ENCODE results near the gene MRPL32.
"Not testable (repeated sequence)": the region's sequence is repeated elsewhere in the genome, so short reads cannot be mapped to it uniquely, and the experiment has no call there.

MRPL32 gene
- total RNA-seq = 55.0 to 58.4 reads per million in 2 donors

DNA sequence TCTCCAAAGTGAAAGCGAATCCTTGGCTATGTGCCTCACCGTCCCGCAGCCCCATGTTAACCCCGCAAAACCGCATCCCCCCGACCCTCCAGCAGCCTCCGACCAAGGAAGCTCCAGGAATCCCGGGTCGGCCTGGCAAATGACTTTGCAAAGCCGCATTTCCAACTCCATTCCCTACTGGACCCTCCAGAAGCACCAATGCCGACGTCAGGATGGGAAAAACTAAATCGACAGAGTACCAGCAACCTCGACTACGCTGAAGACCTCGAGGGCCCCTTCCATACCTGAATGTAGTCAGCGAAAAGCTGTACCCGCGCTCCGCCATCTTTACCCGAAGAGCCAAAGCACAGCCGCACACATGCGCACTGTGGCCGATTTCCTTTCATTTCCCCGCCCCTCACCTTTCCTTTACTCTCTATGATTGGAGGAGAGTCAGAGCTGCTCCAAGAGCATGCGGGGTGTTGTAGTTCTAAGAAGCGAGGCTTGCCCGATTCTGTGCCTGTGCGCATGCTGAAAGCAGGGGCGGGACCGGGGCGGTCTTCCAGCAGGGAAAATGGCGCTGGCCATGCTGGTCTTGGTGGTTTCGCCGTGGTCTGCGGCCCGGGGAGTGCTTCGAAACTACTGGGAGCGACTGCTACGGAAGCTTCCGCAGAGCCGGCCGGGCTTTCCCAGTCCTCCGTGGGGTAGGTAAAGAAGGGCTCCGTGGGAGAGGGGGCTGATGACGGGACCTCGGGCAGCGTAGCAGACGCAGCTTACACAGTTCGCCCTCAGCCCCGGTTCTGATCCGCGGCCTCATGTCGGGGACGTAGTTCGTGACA lies at the start of gene MRPL32, which contains the start of gene PSMA2:
MRPL32 (plus strand) TSS at position 543 of the 818 bp plus-strand sequence; CDS start at position 554, 11 bp downstream.
PSMA2 (minus strand) TSS at position 341 of the 818 bp plus-strand sequence; CDS start at position 325, 16 bp downstream.
- peak; percentile 88 for DNase-seq

DNA sequence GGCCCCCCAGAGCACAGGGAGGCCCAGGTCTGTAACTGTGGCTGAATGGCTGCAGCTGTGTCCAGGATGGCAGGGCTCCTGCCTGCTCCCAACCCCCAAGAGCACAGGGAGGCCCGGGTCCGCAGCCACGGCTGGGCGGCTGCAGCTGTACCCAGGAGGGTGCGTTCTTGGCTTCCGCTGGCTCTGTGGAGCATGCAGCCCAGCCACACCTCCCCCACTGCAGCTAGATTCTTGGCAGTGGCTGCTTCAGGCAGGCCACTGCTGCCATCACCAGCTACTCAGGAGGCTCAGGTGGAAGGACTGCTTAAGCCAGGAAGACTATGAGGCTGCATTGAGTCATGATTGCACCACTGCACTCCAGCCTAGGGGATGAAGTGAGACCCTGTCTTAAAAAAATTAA lies 48.2 kb upstream of the MRPL32 start:
- DNase-seq = no peak

DNA sequence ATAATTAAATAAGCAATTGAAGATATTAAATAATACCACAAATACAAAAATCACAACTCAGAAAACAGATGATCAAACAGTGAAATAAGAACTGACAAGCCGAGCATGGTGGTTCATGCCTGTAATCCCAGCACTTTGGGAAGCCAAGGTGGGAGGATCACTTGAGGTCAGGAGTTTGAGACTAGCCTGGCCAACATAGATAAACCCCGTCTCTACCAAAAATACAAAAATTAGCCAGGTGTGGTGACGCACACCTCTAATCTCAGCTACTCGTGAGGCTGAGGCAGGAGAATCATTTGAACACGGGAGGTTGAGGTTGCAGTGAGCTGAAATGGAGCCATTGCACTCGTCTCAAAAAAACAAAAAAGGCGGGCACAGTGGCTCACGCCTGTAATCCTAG lies 47.0 kb upstream of the MRPL32 start:
- DNase-seq = not testable (repeated sequence)

DNA sequence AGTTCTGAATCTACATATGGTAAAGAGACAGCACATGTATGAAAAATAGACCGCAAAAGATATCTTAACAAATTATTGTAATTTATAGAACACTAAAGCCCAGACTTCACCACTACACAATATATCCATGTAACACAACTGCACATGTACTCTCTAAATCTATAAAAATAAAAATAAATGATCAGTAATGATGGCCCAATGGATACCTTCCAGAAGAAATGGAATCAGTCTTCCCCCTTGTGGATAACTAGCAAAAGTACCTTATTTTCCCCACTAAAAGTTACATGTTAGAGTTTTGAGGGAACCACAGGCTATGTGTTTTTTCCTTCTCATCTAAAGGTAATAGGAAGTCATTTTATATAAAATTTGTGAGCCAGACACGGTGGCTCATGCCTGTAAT lies 46.0 kb upstream of the MRPL32 start:
- DNase-seq = no peak

DNA sequence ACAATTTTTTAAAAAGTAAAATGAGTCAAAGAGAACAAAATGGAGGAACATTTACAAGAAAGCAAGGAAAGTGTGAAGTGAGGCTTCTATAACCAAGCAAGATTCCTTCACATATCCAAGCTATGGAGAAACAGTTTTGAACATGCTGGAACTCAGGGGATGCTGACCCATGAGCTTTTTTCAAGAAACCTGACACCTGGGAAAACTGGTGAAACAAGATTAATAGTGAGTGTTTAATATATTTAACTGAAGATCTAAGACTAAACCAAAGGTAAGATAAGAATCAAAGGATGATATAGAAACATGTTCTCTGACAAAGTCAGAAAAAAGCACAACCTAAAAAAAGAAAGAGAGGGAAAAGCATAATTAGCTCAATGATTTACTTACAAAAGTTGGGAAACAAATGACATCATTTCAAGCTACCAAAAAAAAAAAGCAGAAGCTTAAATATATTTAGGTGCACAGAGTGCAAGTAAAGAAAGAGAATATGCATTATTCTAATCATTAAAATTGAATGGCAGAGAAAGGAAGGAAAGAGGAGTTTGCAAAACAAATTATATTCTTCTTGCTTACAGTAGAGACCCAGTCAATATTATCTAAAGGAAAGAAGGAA lies 45.2 kb upstream of the MRPL32 start:
- no peak for DNase-seq

DNA sequence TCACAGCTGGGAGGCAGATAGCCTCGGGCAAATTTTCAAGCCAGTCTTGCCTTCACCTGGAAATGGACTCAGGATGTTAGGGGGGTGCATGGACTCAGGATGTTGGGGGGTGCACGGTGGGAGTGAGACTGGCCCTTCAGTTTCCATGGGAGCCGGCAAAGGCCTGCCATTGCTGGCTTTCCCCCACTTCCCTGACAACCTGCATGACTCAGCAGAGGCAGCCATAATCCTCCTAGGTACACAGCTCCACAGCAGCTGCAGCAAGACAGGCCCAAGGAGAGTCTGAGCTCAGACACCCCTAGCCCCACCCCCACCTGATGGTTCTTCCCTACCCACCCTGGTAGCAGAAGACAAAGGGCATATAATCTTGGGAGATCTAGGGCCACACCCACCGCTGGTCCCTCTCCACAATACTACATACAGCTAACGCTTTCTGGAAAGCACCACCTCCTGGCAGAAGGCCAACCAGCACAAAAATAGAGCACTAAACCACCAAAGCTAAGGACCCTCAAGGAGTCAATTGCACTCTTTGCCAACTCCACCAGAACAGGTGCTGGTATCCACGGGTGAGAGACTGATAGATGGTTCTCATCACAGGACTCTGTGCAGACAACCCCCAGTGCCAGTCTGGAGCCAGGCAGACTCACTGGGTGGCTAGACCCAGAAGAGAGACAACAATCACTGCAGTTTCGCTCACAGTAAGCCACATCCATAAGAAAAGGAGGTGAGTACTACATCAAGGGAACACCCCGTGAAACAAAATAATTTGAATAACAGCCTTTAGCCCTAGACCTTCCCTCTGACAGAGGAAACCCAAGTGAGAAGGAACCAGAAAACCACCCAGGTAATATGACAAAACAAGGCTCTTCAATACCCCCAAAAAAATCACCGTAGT lies 38.6 kb upstream of the MRPL32 start:
- no peak for DNase-seq

DNA sequence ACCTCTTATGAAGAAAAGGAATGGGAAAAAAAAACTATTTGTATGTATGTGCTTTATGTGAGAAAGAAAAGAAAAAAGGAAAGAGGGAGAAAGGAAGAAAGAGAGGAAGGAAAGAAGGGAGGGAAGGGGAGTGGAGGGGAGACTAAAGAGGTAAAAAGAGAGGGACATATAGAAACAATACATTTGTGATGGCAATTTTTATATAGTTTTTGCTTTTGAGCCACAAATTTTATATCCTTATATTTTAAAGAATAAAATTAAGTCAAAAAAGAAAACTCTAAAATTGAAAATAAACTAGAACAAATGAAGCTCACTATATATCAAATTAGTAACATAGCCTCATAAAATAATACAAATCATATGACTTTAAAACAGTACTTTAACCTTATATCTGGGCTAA lies 31.3 kb upstream of the MRPL32 start:
- no peak for DNase-seq

DNA sequence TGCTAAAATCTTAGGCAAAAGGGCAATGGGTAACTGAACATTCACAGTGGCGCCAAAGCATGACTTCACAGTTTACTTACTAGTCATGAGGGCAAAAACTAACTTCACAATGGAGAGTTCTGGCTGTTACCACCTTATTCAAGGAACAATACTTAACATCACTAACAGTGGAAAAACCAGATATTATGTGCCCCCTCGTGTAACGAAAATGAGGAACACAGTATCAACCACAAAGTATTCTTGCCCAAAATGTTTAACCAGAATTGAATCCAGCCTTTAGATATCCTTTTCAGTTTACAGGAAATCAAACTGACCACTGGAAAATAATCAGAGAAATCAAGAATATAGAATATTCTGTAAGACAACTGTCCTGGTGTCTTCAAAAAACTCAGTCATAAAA lies 29.8 kb upstream of the MRPL32 start:
- DNase-seq = no peak

DNA sequence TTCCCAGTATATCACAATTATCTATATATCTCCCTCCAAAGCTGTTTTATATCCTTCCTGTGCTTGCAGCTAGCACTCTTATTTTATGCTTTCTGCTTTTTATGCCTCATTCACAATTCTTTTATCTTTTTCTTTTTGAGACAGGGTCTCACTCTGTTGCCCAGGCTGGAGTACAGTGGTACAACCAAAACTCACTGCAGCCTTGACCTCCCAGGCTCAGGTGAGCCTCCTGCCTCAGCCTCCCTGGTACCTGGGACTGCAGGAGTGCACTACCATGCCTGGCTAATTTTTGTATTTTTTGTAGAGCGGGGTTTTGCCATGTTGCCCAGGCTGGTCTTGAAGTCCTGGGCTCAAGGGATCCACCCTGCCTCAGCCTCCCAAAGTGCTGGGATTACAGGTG lies 26.0 kb upstream of the MRPL32 start:
- no peak for DNase-seq

DNA sequence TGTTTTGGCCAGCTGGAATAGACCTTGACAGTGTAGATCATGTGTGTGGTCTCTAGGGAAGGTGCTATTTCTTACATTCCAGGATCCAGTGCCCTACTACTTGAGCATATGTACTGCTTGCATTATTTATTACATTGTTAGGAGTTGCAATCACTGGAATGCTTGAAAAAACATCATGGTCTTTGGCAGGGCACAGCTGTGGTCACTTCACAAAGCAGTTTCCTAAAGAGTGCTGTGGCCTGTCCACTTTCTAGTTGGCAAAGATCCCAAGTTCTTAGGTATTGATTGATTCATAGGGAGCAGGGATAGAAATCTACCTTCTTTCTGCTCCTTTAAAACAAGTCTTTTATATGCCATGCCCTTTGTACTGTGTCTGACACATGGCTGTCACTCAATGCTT lies 24.9 kb upstream of the MRPL32 start:
- no peak for DNase-seq

DNA sequence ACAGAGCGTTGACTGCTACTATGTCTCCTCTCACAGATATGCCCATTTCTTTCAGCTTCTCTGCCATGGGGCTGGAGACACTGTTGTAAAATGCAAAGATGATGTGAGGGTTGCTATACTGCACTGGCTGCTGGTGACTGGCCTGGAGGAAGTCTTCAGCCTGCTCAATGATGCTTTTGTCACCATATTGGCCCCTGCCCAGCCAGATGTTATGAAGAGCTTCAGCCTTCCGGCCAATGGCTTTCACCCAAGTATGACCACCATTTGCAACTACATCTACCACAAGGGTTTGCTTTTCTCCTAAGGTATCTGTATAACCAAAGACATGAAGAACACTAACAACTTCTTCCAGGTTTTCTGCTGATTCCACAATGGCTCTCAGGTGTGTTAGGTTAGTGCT lies 21.9 kb upstream of the MRPL32 start:
- no peak for DNase-seq

DNA sequence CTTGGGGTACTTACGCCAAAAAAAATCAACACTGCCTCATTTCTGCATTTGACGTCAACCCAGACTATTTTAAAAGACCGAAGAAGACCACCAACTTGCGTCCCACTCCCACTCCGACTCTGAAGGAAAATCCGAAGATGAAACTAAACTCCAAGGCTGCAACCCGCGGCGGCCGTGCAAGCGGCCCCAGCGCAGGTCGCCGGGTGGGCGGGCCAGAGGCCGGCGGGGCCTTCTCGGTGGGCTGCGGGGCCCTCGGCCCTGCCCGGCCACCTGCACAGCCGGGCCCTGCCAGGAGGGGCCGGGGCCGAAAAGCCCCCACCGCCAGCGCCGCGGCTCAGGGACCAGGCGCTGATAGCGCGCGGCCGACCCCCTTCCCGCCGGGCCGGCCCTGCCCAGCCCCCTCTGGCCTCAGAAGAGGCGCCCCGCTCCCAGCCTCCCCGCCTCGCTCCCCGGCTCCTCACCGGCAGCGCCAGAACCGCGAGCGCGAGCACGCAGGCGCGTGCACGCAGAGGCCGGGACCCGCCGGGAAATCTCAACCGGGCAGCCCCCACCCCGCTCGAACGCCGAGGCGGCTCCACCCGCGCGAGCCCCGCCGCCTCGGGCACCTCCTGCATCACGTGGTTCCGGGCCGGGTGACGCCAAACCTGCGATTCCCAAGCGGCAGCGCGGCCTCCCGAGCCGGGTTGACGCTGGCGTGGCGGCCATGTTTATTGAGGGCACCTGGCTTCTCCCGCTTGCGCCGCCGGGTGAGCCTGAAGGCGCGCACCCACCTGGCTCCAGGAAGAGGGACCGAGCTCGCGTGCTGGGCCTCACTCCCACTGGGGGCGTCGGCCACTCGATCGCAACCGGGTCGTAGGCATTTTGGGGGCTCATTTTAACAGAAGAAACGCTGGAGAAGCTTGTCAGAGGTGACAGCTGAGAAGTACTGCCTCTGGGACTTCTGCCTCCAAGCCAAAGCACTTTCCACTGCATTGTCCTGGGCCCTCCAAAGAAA lies 20.4 kb upstream of the MRPL32 start, which contains the start of gene C7orf25:
C7orf25 (minus strand) TSS at position 617 of the 994 bp plus-strand sequence. CDS start 1,170 bp downstream, outside the sequence.
- peak; percentile 94 for DNase-seq

DNA sequence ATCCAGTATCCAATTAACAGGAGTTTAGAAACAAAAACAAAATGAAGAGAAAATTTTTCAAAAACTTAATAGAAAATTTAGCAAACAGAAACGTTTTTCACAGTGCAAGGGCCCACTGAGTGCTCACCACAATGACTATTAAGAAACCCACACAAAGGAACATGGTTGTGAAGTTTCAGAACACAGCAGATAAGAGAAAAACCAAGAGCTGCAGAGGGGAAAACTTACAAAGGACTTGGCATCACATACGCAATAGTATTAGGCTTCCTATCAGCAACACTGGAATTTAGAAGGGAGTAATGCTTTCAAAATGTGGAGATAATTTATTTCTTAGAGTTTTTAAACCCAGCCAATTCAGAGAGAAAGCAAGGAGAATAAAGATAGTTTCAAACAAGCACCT lies 18.6 kb upstream of the MRPL32 start:
- no peak for DNase-seq

DNA sequence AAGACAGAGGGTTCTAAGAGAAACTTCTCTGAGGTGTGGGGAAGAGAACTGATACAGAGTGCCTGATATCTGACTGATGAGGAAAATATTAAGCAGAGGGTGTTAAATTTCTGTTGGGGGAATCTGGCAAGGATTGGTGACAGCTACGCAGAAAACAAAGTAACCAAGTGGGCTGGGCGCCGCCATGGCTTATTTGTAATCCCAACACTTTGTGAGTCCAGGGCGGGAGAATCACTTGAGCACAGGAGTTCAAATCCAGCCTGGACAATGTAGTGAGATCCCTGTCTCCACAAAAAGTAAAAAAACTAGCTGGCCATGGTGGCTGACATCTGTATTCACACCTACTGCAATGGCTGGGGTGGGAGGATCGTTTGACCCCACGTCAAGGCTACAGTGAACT lies 18.2 kb upstream of the MRPL32 start:
- no peak for DNase-seq

DNA sequence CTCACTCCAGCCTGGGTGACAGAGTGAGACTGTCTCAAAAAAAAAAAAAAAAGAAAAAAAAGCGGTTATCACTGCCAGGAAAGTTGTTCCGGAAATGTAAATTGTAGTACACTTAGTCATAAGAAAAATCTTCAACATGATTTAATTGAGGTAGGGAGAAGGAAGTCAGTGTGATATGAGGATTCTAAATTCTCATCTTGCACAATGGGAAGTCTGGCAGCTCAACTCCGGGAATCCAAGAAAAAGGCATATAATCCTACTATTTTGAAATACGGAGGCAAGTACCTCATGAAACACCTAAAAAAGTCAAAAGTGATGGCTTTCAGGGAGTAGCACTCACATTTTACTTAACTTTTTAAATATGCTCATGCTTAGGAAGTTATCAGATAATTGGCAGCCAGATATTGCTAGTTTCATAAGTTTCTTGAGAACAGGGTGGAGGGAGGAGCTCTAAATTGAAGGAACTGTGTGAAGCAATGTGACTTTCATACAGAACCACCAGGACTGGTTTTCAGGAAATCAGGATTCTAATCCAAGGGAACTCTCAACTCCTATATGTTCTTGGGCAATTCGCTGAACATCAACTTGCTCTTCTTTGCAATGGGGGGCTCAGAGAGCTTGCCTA lies 17.6 kb upstream of the MRPL32 start:
- DNase-seq = no peak

DNA sequence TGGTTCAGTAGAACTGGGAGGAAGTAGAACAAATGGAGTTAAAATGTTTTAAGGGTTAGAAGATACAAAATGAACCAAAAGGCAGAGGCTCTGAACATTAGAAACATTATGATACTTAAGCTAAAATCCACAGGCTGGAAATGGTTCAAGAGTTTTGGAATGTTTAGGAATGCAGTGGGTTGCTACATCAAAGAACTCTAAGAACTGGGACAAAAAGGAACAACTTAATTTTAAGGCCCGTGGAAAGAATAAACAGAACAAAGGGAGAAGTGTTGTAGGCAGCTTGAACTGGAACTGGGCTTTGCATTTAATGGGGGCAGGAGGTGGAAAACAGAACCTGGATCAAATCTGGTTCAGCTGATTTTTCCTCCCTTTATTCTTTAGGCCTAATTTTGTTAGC lies 16.8 kb upstream of the MRPL32 start:
- no peak for DNase-seq

DNA sequence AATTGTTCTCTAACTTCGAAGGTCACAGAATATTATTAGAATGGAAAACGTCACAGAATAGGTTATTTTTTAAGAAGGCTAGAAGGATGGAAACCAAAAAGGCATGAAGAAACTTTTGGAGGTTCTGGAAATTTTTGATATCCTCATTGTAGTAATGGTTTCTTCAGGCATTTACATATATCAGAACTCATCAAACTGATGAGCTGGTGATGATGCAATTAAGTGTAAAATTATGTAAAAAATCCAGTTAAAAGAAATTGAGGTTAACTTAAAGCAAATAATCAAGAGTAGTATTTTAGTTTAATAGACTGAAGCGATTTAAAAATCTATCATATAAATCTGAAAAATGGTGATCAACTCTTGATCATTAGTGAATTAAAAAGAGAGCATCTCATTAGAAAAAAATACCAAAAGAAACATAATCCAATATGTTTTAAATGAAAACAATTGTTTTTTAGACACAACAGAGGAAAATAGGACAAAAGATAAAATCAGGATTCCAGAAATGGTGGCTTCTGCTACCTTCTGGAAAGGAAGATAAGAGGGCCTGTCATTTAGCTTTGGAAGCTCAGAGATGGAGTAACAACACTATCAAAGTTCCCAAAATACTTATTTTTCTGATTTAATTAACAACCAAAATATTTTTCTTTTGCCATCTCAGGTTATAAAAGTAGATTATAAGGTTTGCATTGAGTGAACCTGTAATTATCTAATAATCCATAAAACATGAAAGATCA lies 10.0 kb upstream of the MRPL32 start:
- DNase-seq = no peak

DNA sequence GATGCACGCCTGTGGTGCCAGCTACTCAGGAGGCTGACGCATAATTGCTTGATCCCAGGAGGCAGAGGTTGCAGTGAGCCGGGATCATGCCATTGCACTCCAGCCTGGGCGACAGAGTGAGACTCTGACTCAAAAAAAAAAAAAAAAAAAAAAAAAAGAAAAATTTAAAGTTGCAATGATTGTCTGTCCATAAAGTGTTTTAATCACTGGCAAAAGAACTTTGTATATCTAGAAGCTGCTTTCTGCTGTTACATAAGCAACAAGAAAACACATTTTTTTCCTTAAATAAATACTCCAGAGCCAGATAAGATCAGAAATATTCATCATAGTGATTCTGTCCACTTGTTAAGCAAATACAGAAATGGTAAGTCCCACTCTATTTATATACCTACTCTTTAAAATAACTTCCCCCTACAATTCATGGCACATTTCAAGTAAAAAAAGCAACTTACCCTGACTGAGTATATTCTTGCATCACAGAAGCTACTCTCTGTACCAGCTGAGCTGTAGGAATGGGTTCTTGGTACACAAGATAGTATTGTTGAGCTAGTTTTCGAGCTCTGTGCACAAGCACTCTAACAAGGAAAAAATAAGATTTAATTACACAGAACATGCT lies 7.8 kb upstream of the MRPL32 start:
- no peak for DNase-seq

DNA sequence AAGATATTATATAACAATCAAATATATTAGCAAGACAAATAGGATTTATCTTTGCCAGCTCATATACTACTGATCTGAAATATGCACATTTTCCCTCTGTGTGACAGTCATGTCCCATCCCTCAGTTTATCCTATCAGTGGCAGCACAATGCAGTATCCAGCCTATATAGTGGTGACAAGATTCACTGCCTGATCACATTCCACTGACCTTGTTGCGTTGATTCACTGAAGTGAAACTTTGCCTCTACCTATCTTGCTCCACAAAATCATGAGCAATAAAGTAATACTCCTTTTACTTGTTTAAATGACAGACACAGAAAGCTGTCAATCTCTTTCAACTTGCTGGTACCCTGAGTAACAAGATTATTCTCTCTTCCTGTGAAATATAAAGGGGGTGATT lies 6.5 kb upstream of the MRPL32 start:
- no peak for DNase-seq

DNA sequence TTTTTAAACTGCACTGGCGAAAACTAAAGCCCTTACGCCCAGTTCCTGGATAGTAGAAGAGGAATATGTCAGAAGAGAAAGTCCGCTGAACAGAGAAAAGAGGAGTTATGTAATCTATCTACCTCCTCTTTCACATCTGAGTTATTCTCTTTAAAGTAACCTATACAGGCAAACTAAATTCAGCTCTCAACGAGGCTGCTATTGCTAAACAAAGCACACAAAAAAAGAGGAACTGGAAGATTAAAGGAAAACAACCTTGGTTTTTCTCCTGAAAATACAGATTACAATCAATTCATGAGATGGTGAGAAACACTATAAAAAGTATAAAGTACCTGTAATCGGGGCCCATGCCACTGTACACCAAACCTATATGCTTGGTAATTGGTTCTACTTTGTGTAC lies 6.0 kb upstream of the MRPL32 start:
- no peak for DNase-seq
